Osteocyte (in vitro differentiated cells): Measurements from ENCODE around the gene PPP1R13B. TPM values are rescaled to one million over a fixed set of nuclear protein-coding genes. Genes with fewer than 3 reads are reported as not detected.

Experiments used
- DNase-seq: peaks from one replicate; pipeline ENCODE4 v3.0.0; 2021; ENCODE audit warnings: mixed read lengths; ENCODE audit not compliant: unreplicated experiment; ENCODE audit errors: extremely low spot score
- H3K27ac Mint-ChIP-seq: one replicate; pipeline ENCODE4 v1.8.0; 2021; ENCODE audit warnings: mild to moderate bottlenecking, mixed read lengths; ENCODE audit not compliant: unreplicated experiment
- H3K27me3 Mint-ChIP-seq: one replicate; pipeline ENCODE4 v1.8.0; 2021; ENCODE audit warnings: mixed read lengths; ENCODE audit not compliant: unreplicated experiment
- H3K36me3 Mint-ChIP-seq: one replicate; pipeline ENCODE4 v1.8.0; 2021; ENCODE audit warnings: mixed read lengths; ENCODE audit not compliant: unreplicated experiment
- H3K4me1 Mint-ChIP-seq: one replicate; pipeline ENCODE4 v1.8.0; 2021; ENCODE audit warnings: mixed read lengths; ENCODE audit not compliant: unreplicated experiment
- H3K4me3 Mint-ChIP-seq: one replicate; pipeline ENCODE4 v1.8.0; 2021; ENCODE audit warnings: mild to moderate bottlenecking, moderate library complexity, mixed read lengths; ENCODE audit not compliant: unreplicated experiment
- H3K9me3 Mint-ChIP-seq: one replicate; pipeline ENCODE4 v1.8.0; 2021; ENCODE audit warnings: mixed read lengths; ENCODE audit not compliant: unreplicated experiment
- CTCF ChIP-seq: fragments of 200-600 bp; sonication (generic); IDR thresholded peaks from 2 replicates; pipeline ENCODE4 v1.5.0; 2021; ENCODE audit warnings: antibody characterized with exemption, mild to moderate bottlenecking, moderate library complexity
- total RNA-seq: library from RNA; stranded (reverse); gene quantifications from 2 replicates; pipeline ENCODE4 v1.2.1, GENCODE V29; 2021

Gene PPP1R13B
- total RNA-seq, 1 donor from 2014 or later, result 7.9 TPM

- no peak overlapping the region for H3K4me3 Mint-ChIP-seq
- H3K27ac Mint-ChIP-seq, result no peak overlapping the region
- TF ChIP-seq CTCF, result no peak
- H3K4me1 Mint-ChIP-seq, result no peaks in the 10 kb centered on the region
- no peaks in the 10 kb centered on the region for H3K36me3 Mint-ChIP-seq
- no peaks in the 10 kb centered on the region for H3K9me3 Mint-ChIP-seq
- H3K27me3 Mint-ChIP-seq, result no peaks in the 10 kb centered on the region
- no peak for DNase-seq
Measured at GRCh38 chr14:103871596-103872480, 24.5 kb upstream of the PPP1R13B start.

- no peaks in the 10 kb centered on the region for H3K36me3 Mint-ChIP-seq
Measured at GRCh38 chr14:103870891-103871595, 23.7 kb upstream of the PPP1R13B start.

GRCh38 chr14:103870144-103870876, 22.9 kb upstream of the PPP1R13B start:
- H3K4me3 Mint-ChIP-seq, result no peak overlapping the region

More at GRCh38 chr14:103870891-103871595, 23.7 kb upstream of the PPP1R13B start:
- no peaks in the 10 kb centered on the region for H3K9me3 Mint-ChIP-seq
- DNase-seq, result no peak
- no peaks in the 10 kb centered on the region for H3K4me1 Mint-ChIP-seq
- TF ChIP-seq CTCF, result no peak
- no peaks in the 10 kb centered on the region for H3K27me3 Mint-ChIP-seq
- no peak overlapping the region for H3K4me3 Mint-ChIP-seq
- H3K27ac Mint-ChIP-seq, result no peak overlapping the region

GRCh38 chr14:103869406-103870143, 22.2 kb upstream of the PPP1R13B start:
- Mint-ChIP-seq H3K36me3 (no peaks in the 10 kb centered on the region), H3K27ac (no peak overlapping the region), H3K27me3 (no peaks in the 10 kb centered on the region), H3K4me1 (no peaks in the 10 kb centered on the region), H3K9me3 (no peaks in the 10 kb centered on the region), H3K4me3 (no peak overlapping the region)
- no peak for TF ChIP-seq CTCF
- DNase-seq, result no peak

More at GRCh38 chr14:103870144-103870876, 22.9 kb upstream of the PPP1R13B start:
- H3K36me3 Mint-ChIP-seq, result no peaks in the 10 kb centered on the region
- H3K27me3 Mint-ChIP-seq, result no peaks in the 10 kb centered on the region
- H3K9me3 Mint-ChIP-seq, result no peaks in the 10 kb centered on the region
- H3K4me1 Mint-ChIP-seq, result no peaks in the 10 kb centered on the region
- no peak for DNase-seq
- TF ChIP-seq CTCF, result no peak
- no peak overlapping the region for H3K27ac Mint-ChIP-seq
